Calu3 (cell line): Measurements from ENCODE around the gene ARMC2. TPM values are rescaled to one million over a fixed set of nuclear protein-coding genes. Genes with fewer than 3 reads are reported as not detected.

ENCODE experiments used
- BruUV-seq: library from RNA; stranded (reverse); fragments of 400-500 nt; replicated peaks from 2 replicates; lab custom pipeline; 2021; lab: Mats Ljungman, UMichigan
- CTCF ChIA-PET: fragments of 300-600 bp; sonication (Branson Sonifier 250); formaldehyde crosslinking; loops from one replicate; lab custom pipeline; 2022; ENCODE audit warnings: antibody characterized with exemption; lab: Charles Lee
- DNase-seq: peaks from one replicate; pipeline ENCODE4 v3.0.0; 2022
- H3K27ac Mint-ChIP-seq: one replicate; pipeline ENCODE4 v1.8.0; 2022; ENCODE audit warnings: mixed read lengths; ENCODE audit not compliant: unreplicated experiment
- H3K27me3 Mint-ChIP-seq: one replicate; pipeline ENCODE4 v1.8.0; 2022; ENCODE audit warnings: mixed read lengths; ENCODE audit not compliant: unreplicated experiment
- H3K36me3 Mint-ChIP-seq: one replicate; pipeline ENCODE4 v1.8.0; 2022; ENCODE audit warnings: mild to moderate bottlenecking, moderate library complexity, mixed read lengths; ENCODE audit not compliant: insufficient read depth, unreplicated experiment
- H3K4me1 Mint-ChIP-seq: one replicate; pipeline ENCODE4 v1.8.0; 2022; ENCODE audit warnings: mild to moderate bottlenecking, low read depth, mixed read lengths; ENCODE audit not compliant: unreplicated experiment
- H3K4me3 Mint-ChIP-seq: one replicate; pipeline ENCODE4 v1.8.0; 2022; ENCODE audit warnings: mild to moderate bottlenecking, low read depth, moderate library complexity, mixed read lengths; ENCODE audit not compliant: unreplicated experiment
- H3K9me3 Mint-ChIP-seq: one replicate; pipeline ENCODE4 v1.8.0; 2022; ENCODE audit warnings: low read depth, mixed read lengths; ENCODE audit not compliant: unreplicated experiment
- intact Hi-C: fragments of 100-400 bp; cut with micrococcal nuclease; formaldehyde crosslinking; loops from one replicate; pipeline ENCODE4 v1.10.0; 2022; ENCODE audit not compliant: unreplicated experiment
- total RNA-seq: library from RNA; stranded (reverse); gene quantifications from 2 replicates; pipeline ENCODE4 v1.2.3, GENCODE V29; 2022
- TF ChIP-seq, protein P1 (sequence below): fragments of 200-600 bp; IDR thresholded peaks from one replicate; pipeline ENCODE4 v1.8.0; 2022; ENCODE audit warnings: antibody characterized with exemption; ENCODE audit not compliant: unreplicated experiment

Gene ARMC2
- total RNA-seq, 1 experiment from 2014 or later: 7.1 TPM

DNA sequence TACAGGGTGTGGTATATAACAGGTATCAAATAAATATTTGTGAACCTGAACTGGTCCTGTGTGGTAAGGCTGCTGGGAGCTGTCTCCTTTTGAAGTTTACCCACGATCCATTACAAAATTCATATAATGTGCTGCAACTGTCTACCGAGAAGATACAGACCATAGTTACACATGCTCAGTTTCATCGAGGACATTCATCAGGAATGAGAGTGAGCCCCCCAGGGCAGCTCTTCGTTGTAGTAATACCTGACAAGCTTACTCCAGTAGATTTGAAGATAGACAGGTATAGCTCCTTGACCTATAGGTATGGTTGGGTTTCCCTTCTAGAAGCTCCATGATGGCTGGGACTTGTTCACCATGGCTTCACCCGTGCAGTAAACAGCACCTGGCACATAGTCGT lies 25.7 kb downstream of the ARMC2 start:
- Mint-ChIP-seq H3K4me3 (no peak overlapping the region), H3K27me3 (no peaks in the 10 kb centered on the region), H3K27ac (no peak overlapping the region), H3K9me3 (no peaks in the 10 kb centered on the region), H3K36me3 (no peaks in the 10 kb centered on the region), H3K4me1 (no peaks in the 10 kb centered on the region)
- intact Hi-C loops: no loop called here
- CTCF ChIA-PET: no interaction called here
- no TSS peak for BruUV-seq
- no peak for DNase-seq
- TF ChIP-seq, protein P1, sequence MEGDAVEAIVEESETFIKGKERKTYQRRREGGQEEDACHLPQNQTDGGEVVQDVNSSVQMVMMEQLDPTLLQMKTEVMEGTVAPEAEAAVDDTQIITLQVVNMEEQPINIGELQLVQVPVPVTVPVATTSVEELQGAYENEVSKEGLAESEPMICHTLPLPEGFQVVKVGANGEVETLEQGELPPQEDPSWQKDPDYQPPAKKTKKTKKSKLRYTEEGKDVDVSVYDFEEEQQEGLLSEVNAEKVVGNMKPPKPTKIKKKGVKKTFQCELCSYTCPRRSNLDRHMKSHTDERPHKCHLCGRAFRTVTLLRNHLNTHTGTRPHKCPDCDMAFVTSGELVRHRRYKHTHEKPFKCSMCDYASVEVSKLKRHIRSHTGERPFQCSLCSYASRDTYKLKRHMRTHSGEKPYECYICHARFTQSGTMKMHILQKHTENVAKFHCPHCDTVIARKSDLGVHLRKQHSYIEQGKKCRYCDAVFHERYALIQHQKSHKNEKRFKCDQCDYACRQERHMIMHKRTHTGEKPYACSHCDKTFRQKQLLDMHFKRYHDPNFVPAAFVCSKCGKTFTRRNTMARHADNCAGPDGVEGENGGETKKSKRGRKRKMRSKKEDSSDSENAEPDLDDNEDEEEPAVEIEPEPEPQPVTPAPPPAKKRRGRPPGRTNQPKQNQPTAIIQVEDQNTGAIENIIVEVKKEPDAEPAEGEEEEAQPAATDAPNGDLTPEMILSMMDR: no peak

DNA sequence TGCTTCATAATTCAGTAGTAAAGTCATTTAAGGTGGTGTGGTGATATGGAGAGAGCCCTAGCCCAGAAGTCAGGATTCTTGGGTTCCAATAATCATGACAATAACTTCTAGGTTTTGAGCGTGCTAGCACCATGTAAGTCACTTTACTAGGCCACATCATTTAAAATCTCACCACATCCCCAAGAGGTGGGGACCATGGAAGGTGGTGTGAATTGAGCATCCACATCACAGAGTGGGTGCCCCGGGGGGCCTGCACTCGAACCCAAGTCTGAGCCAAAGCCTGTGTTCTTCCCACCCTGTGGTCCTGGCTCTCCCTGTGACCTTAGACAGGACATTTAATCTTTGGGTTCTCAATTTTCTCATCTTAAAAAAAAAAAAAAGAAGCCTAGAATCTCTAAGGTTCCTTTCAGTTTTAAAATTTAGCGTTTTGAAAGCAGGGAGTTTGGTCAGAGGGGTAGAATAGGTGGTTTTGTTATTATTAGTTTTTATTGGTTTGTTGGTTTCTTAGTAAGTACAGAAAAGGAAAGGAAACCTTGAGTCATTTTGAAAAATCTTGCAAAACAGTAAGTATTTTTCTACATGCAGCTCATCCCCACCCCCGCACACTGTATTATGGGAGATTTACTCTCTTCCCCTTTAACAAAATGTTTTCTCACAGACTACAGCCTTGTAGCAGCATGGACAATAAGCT lies 26.4 kb downstream of the ARMC2 start:
- H3K4me1 Mint-ChIP-seq: no peaks in the 10 kb centered on the region
- H3K27me3 Mint-ChIP-seq: no peaks in the 10 kb centered on the region
- H3K4me3 Mint-ChIP-seq: no peak overlapping the region
- TF ChIP-seq, protein P1: no peak
- intact Hi-C loops: no loop called here
- no peaks in the 10 kb centered on the region for H3K36me3 Mint-ChIP-seq
- DNase-seq: no peak
- CTCF ChIA-PET: interaction anchor here (0.7 kb wide), 1 partner anchor 338 kb away, joined by 3 read pairs; no protein-coding TSS in a partner anchor
- no peak overlapping the region for H3K27ac Mint-ChIP-seq
- no peaks in the 10 kb centered on the region for H3K9me3 Mint-ChIP-seq
- BruUV-seq: no TSS peak

DNA sequence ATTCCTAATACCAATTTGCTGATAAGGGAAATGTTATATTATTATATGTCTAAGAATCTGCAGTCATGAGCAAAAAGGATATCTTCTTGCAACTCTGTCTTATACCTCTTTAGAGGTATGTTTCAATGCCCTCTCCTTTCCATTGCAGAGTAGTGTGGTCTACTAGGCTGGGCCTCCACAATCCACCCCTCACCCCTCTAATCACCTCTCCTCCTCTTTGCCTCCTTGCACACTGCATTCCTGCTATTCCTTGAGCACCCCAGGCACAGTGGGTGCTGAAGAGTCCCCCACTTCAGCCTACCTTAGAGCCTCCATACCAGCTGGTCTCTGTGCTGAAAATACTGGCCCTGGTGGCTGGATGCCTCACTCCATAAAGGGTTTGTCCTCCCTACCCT lies 26.9 kb downstream of the ARMC2 start:
- intact Hi-C loops: no loop called here
- Mint-ChIP-seq H3K4me1 (no peaks in the 10 kb centered on the region), H3K27ac (no peak overlapping the region), H3K4me3 (no peak overlapping the region), H3K9me3 (no peaks in the 10 kb centered on the region), H3K27me3 (no peaks in the 10 kb centered on the region), H3K36me3 (no peaks in the 10 kb centered on the region)
- CTCF ChIA-PET: interaction anchor here (0.7 kb wide), 1 partner anchor 339 kb away, joined by 3 read pairs; no protein-coding TSS in a partner anchor
- TF ChIP-seq, protein P1: no peak
- no TSS peak for BruUV-seq
- no peak for DNase-seq

DNA sequence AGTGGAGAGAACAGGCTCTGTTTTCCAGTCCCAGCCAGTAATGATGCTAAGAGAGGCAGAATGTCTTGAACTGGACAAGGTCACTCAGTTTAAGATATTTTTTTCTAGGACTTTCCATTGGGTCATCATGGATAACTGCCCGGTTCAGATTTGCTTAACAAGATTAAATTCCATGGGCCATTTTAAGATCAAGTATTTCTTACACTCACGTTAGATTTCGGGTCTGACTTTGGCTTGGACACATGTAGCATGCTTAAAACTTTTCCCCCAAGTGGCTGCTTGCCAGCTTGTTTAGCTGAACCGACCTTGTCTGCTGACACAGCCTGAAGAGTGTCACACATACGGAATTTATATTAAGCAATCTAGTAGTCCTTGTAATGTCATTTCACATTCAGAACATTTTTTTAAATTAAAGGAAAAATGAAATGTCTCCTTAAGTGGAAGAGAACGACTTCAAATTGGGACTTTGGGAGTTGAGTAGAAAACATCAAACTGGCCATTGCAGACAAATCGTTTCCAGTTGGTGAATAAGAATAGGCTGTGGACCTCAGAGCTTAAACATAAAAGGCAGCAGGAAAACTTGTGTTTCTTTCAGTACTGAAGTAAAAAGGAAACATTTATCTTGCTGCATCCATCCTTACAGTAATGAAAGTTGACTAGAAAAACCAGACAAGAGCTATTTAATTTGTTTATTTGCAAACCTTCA lies 29.0 kb downstream of the ARMC2 start:
- no peaks in the 10 kb centered on the region for H3K27me3 Mint-ChIP-seq
- BruUV-seq: no TSS peak
- H3K9me3 Mint-ChIP-seq: no peaks in the 10 kb centered on the region
- no peaks in the 10 kb centered on the region for H3K4me1 Mint-ChIP-seq
- H3K4me3 Mint-ChIP-seq: no peak overlapping the region
- no peak overlapping the region for H3K27ac Mint-ChIP-seq
- DNase-seq: no peak
- intact Hi-C loops: no loop called here
- TF ChIP-seq, protein P1: no peak
- H3K36me3 Mint-ChIP-seq: no peaks in the 10 kb centered on the region
- CTCF ChIA-PET: no interaction called here
